ENCODE results near the gene C12orf75.
"Not testable (repeated sequence)": the region's sequence is repeated elsewhere in the genome, so short reads cannot be mapped to it uniquely, and the experiment has no call there.

The C12orf75 gene

DNA sequence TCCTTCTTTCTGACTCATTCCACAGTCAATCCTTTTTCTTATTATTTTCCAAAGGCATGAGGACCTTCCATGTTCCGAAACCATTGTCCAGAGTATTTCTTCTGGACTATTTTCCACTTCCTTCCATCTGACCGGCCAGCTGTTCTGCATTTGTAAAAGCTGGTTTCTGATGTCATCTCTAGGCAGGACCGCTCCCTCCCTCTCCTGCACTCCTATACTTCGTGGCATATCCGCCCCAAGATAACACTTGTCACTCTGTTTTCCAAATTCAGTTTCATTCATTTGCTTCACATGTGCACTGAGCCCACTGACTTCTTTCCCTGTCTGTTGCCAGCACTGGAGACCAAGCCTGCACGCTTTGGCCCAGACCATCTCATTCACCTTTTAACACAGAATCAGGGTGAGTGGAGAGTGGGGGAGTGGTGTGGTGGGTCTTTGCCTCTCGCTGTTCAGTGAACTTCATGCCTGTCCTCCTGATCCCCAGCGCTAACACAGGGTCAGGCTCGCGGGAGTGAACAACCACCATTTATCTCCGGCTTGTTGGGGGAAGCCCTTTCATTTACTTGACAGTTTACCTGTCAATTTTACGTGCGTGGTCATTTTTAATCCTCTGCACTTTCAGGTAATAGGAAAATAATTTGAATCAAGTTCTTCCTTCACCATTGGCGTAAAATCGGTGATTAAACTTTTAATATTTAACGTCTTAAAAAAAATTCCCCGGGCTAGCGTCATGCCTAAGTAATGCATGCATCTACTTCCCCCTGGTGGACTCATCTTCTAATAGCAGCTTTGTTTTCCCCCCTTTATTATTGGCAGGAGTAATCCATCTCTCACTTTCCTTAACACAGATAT is 52.5 kb downstream of the C12orf75 start:
- no peak for DNase-seq

DNA sequence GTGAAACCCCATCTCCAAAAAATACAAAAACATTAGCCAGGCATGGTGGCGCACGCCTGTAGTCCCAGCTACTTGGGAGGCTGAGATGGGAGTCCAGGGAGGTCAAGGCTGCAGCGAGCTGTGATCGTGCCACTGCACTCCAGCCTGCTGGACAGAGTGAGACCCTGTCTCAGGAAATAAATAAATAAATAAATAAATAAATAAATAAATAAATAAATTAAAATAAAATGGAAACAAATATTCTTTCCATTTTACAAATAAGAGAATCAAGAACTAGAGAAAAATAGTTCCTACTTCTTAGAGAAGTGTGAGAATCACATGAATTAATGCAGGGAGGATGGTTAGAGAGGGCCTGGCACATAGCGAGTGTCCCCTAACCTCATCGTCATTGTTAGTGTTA is 53.7 kb downstream of the C12orf75 start:
- DNase-seq, result no peak

DNA sequence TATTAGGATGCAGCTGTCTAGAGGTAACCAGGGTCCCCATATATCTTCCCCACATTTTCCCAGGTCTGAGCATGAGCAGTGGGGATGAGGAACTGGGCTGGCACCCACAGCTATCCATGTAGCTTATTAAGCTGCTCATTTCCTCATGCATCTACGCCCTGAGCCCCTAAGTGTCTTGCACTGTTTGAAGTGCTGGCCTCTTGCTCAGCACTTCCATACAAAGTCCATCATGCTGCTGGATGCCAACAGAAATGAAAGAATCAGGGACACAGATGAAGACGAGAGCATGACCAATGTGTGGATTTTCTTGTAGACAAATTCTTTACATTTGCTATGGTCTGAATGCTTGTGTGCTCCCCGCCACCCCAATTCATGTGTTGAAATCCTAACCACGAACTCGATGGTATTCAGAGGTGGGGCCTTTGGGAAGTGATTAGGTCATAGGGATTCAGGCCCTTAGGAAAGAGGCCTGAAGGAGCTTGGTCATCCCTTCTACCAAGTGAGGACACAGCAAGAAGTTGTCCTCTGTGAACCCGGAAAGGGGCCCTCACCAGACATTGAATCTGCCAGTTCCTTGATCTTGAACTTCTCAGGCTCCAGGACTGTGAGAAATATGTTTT is 54.5 kb downstream of the C12orf75 start:
- DNase-seq, result no peak

DNA sequence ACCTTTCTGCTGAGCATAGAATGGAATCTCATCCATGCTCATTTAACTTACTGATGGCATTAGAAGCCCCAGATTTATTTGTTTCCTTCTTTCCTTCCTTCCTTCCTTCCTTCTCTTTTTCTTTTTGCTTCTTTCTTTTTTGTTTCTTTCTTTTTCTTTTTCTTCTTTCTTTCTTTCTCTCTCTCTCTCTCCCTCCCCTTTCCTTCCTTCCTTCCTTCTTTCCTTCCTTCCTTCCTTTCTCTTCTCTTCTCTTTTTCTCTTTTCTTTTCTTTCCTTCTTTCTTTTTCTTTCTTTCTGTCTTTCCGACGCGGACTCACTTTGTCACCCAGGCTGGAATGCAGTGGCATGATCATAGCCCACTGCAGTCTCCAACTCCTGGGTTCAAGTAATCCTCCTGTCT is 55.9 kb downstream of the C12orf75 start:
- DNase-seq, result no peak

DNA sequence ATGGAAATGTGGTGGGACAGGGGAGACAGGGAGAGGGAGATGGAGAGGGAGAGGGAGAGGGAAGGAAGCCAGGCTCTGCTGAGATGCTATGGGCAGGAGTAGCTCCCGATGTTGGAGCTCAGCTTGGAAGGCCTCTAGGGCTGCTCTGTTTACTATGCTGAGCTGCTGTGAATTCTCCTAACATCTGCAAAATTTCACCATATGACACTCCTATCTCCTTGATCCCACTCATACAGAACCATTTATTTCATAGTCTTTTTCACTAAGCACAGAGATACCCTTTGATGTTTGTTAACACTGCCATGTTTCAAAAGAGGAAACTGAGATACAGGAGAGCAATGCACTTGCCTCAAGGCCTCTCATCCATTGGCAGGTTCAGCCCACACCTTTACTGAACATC is 60.7 kb downstream of the C12orf75 start:
- DNase-seq, result no peak

DNA sequence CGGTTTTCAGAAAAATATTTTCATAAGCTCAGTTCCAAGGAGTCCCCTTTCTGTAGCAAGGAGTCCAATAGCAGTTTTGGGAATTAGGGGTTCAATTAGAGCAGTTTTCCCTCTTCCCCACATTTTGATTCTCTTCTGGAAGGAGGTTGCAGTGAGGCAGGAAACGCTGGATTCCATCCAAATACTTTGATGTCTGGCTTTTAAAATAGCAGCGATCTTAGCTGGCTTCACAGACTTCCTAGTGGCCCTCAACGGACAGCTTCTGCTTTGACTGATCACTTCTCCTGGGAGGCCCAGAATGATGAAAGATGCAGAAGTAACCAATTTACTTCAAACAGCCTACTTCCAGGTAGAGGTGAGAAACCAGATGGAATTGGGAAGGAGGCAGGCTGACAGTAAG is 63.1 kb downstream of the C12orf75 start:
- no peak for DNase-seq

DNA sequence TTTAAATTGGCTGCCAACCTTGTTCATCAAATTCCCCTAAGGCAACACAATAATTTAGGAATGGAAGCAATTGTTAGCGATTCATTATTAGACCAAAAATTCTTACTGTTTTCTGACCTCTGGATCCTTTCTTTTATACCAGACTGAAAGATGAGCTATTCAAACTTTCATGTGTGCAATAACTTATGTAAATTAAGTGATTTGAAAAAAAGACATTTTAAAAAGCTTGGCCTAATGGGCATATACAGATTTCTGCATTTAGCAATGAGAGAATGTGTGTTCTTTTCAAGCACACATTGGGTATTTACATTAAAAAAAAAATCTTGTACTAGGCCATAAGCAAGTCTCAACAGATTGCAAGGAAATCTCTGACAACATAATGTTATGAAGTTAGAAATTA is 65.5 kb downstream of the C12orf75 start:
- no peak for DNase-seq

DNA sequence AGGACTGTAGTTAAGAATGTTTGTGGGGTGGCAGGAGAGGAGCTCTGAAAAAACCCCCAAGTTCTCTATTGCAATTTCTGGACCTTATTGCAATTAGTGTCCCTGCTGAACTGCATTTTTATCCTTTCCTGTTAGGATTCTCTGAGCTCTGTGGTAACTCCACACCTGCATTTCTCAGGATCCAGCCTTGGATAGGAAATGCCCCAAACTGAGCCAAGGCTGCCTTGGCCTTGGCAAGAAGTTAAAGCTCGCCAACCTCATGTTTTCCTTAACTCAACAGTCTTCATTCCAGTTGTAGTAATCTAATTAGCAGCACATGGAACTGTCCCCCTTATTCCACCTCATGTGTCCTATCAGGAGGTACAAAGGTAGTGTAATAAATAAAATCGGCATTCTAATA is 66.5 kb downstream of the C12orf75 start:
- no peak for DNase-seq

DNA sequence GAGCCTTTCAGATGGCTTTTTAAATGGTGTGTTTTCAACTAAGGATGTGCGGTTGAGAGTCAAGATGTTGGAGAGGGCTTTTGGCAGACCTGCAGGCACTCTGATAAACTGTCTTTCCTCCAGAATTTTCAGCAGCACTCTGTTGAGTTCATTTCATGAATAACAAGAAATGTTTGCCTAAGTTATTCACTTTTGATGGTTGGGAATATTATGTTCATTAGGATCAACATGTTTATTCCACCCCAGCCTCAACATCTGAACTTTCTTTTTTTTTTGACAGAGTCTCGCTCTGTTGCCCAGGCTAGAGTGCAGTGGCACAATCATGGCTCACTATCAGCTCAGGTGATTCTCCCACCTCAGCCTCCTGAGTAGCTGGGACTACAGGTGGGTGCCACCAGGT is 68.4 kb downstream of the C12orf75 start:
- DNase-seq, result no peak

DNA sequence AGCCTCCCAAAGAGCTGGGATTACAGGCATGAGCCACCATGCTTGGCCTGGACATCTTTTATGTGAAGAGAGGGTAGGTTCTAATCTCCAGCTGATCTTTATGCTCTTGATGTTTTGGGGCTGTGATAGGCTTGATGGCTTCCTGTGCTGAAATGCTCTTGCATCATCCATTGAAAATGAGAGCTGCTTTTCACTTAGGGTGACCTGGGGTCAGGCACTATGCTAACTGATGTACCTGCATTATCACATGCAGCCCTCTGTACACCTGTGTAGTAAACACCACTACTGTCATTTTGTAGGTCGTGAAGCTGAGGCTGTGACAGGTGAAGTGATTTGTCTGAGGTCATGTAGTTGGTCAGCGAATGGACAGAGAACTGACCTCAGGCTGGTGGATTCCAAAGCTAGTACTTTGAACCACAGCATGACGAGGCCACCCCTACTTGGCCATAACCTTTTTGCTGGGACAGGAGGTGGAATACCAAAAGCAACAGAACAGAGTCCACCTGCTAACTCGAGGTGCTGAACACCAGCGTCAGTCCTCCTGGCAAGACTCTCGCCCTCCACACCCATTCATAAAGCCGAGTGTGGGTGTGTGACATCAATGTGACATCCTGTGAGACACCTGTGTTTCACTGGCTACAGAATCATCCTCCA is 69.1 kb downstream of the C12orf75 start:
- DNase-seq, result no peak

DNA sequence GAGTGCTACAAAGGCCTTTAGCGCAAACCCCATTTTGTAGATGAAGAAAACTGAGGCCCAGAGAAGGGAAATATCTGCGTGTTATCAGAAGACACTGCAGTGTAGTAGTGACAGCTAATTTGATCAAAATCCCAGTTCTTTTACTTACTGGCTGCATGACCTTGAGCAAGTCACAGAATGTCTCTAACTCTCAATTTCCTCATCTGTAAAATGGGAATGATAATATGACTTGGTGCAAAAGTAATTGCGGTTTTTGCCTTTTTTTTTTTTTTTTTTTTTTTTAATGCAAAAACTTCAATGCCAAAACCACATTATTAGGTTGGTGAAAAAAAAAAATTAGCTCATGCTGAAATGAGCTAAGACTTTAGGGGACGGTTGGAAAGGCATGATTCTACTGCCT is 69.7 kb downstream of the C12orf75 start:
- no peak for DNase-seq

DNA sequence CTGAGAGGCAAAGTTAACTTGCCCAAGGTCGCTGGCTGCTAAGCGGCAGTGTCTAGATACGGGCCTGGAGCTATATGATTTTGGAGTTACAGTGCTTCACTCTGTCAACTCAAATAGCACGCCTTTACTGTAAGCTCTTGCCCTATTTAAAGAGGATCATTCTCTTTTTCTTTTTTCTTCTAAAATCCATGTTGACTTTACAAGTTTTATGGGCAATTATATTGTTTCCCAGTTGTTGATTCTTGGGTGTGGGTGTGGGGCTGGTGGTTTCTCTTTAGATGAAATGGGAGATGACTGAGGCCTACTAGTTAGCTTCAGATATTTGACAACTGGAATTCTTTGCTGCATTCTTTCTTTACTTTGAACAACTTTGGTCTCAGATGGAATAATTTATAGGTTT is 70.7 kb downstream of the C12orf75 start:
- DNase-seq, result no peak

DNA sequence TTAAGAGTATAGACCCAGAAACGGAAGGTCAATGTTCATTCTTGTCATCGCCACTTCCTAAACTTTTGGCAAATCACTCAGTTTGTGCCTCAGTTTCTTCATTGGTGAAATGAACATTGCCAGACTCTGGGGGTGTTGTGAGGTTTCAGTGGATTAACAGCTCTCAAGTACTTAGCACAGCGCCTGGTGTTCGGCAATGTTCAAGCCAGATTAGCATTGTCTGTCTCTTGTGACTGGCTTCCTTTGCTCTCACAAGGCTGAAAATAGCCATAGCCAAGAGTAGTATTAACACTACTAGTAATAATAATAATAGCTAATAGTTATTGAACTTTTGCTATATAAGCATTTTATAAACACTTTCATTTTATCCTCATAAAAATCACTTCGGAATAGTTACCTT is 71.9 kb downstream of the C12orf75 start:
- DNase-seq, result no peak

DNA sequence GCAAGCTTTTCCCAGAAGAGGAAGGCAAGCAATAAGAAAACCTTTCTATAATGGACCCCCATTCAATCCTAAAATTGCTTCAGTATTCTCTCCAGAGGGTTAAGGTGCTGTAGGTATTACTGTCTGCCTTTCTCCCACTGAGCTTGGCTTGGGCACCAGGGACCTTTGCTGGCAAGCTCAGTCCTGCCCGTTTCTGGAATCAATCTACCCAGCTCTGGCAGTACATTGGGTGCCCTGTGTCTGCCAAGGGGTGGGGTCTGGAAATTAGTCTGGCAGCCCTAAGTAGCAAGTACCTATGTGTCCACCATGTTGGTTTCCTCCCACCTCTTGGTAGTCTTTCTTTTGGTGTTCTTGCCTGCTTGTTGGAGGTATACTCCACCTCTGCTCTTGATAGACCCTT is 72.6 kb downstream of the C12orf75 start:
- no peak for DNase-seq

DNA sequence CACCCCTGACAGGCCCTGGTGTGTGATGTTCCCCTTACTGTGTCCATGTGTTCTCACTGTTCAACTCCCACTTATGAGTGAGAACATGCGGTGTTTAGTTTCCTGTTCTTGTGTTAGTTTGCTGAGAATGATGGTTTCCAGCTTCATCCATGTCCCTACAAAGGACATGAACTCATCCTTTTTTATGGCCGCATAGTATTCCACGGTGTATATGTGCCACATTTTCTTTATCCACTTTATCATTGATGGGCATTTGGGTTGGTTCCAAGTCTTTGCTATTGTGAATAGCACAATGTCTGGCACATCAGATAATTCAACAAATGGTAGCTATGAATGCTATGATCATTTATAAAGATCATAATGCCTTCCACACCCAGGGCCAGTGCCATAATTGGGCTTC is 73.6 kb downstream of the C12orf75 start:
- not testable (repeated sequence) for DNase-seq

DNA sequence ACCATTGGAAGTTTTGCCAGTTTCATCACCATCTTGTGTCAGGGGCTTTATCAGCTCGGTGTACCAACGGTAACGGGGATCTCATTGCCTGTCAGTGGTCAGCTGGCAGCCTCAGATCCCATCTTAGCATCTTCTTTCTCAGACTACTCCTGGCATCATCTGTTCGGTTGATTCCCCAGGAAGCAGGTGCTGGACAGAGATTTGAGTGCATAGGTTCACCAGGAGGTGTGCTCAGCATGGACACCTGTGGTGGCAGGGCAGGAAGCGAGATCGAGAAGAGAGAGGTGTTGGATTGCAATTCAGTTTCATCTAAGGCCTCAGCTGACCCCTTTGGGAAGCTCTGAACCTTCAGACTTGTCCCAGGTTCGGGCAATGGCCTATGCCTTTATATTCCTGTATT is 76.0 kb downstream of the C12orf75 start:
- no peak for DNase-seq

DNA sequence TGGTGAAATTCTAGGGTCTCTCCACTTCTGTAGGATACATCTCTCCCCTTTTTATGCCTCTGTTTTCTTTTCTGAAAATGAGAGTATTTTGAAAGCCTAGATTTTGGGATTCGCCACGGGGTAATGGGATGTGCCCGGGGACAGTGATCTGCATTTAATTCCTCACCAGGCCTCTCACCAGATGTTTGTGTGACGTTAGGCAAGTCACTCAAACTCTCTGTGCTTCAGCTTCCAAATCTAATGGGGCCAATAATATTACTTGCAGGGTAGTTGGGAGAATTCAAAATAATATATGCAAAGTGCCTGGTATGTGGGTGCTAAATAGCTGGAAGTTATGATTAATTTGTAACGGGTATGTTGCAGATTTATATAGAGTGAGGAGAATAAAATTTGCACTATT is 78.8 kb downstream of the C12orf75 start:
- no peak for DNase-seq

DNA sequence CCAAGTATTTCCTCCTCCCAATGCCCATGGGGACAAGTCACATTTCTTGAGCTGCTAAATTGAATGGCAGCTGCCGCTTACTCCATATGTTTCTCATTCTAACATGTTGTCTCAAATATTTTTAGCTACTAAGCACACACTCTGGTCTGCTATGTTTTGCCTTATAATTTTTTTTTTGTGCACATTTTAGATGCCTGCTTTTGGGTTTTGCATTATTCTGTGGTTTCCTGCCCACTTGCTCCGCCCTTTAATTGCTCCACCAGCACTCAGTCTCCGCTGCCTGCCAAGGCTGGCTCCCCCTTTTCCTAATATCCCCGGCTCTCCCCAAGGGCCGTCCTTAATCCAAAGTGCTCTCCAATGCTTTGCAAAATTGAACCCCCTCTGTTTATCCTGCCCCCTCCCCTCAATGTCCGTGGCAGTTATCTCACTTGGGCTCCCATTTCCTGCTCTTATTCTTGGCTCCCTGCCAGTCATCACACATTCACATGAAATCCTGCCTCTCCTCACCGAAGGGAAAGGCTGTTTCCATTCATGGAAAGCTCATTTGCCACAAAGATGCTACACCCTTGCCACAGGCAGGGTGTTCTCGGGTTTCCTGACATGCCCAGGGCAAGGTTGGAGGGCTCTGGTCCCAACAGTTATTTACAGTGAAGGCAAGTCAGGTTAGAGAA is 79.4 kb downstream of the C12orf75 start:
- DNase-seq, result no peak

DNA sequence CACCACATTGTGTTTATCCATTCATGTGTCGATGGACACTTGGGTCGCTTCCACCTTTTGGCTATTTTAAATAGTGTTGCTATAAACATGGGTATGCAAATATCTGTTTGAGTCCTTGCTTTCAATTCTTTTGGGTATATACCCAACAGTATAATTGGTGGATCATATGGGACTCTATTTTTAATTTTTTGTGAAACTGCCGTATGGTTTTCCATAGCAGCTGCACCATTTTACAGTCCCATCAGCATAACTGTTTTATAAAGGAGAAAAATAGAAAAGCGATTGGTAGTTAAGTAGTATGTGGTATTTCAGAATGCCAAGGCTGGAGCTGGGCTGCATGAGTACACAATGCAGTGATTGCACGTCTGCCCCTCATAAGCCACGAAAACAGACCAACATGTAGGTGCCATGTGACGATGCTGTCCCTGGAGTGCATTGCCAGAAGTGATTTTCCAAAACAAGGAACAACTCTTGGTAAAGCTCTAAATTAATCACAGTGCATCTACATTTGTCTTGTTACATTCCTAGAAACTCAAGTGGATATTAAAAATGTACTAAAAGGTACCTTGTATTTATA is 83.5 kb downstream of the C12orf75 start:
- no peak for DNase-seq

DNA sequence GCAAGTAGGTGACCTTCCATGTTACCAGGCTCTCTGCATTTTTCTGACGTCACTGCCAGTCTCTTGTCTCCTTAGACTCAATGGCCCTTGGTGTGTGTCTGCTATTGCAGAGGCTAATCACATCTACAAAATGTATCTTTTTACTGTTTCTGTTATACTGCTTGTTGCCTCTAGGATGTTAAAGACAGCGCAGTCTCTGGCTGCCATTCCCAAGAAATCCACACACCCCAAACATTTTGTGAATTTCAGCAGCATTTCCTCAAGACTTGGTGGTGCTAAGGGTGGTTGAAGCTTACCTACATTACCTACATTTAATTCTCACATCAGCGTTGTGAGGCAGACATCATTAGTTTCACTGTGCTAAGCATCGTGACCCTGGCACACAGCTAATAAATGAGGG is 87.2 kb downstream of the C12orf75 start:
- no peak for DNase-seq

DNA sequence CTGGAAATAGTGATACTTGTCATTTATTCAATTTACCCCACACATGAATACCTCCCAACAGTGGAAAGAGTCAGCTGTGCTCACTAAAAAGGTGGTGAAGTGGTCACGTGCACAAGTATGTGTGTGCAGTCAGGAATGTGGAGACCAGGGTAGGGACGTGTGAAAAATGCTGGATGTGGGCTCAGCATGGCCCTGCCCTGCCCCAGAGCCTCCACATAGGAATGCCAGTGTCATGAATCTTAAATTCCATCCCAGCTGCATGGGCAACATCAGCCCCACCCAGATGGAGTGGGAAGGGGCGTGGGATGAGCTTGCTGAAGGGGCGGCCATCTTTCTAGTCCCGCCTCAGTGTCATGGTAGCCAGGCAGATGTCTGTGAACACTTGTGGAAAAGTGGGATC is 87.7 kb downstream of the C12orf75 start:
- no peak for DNase-seq

DNA sequence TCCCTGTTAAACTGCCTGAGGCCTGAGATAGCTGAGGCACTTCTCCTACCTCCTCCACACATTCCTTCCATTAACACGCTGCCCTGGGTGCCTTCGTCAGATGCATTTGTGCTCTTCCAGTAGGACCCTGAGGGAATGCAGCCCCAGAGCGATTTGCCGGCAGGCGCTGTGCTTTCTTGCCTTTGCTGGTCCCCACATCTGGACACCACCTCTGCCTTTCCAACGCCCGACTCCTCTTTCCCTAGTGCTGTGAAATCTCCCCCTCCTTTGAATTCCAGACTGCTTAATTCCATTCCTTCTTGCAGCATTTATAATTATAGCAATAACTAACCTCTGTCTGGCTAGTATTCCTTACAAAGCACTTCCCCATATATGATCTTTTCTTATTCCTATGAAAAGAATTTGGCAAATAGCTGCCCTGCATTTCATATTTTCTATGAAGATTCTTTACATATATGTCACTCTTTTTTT is 88.4 kb downstream of the C12orf75 start:
- DNase-seq, result no peak

DNA sequence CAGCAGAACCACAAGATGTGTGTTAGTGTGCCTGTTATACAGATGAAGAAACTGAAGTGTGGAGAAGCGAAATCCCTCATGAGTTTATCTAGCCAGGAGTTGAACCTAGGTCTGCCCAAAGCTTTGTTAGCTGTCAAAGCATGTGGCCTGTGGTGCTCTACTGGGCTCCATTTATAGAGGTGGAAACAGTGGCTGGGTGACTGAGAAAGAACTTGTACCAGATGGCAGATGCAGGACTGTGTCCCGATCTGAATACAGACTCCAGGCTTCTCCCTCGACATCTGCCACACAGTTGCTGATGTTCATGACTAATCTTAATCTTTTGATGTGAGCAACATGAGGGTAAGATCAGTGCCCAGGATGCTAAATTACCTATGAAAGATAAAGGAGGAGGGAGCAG is 89.1 kb downstream of the C12orf75 start:
- DNase-seq, result peak; percentile 49
